GM23338 (cell line): ENCODE results near the gene FMR1. TPM values are rescaled to one million over a fixed set of nuclear protein-coding genes. Genes with fewer than 3 reads are reported as not detected.

Experiments used
- ATAC-seq: fragments of 200-7000 bp; cut with Tn5 transposase; 3 replicates; pipeline ENCODE4 v1.9.1; 2020
- DNase-seq: peaks from one replicate; pipeline ENCODE4 v3.0.0-alpha.2; 2015; ENCODE audit warnings: low spot score
- H2AFZ ChIP-seq: fragments of 200-600 bp; sonication (generic); 2 replicates; pipeline ENCODE4 v1.8.0; 2016; ENCODE audit warnings: antibody characterized with exemption, mild to moderate bottlenecking, moderate library complexity
- H3F3A ChIP-seq: fragments of 200-600 bp; sonication (generic); replicated peaks from 2 replicates; pipeline ENCODE4 v1.8.0; 2017; ENCODE audit warnings: antibody characterized with exemption, mixed run types, low read depth
- H3K27ac ChIP-seq: fragments of 200-600 bp; sonication (generic); 2 replicates; pipeline ENCODE4 v1.6.1; 2016; ENCODE audit warnings: low read depth
- H3K27me3 ChIP-seq: fragments of 200-600 bp; sonication (generic); 2 replicates; pipeline ENCODE4 v1.8.0; 2016; ENCODE audit warnings: mild to moderate bottlenecking, mixed run types, moderate library complexity; ENCODE audit not compliant: insufficient read depth
- H3K36me3 ChIP-seq: fragments of 200-600 bp; sonication (generic); 2 replicates; pipeline ENCODE4 v1.8.0; 2016; ENCODE audit warnings: mild to moderate bottlenecking; ENCODE audit not compliant: insufficient read depth
- H3K4me1 ChIP-seq: fragments of 200-600 bp; sonication (generic); 2 replicates; pipeline ENCODE4 v1.8.0; 2016; ENCODE audit warnings: mild to moderate bottlenecking, moderate library complexity; ENCODE audit not compliant: insufficient read depth
- H3K4me2 ChIP-seq: fragments of 200-600 bp; sonication (generic); 2 replicates; pipeline ENCODE4 v1.7.1; 2017; ENCODE audit warnings: mixed run types
- H3K4me3 ChIP-seq: fragments of 200-600 bp; sonication (generic); 2 replicates; pipeline ENCODE4 v1.6.1; 2016; ENCODE audit warnings: mixed run types
- H3K79me2 ChIP-seq: fragments of 200-600 bp; sonication (generic); replicated peaks from 2 replicates; pipeline ENCODE4 v1.8.0; 2017; ENCODE audit warnings: mild to moderate bottlenecking; ENCODE audit not compliant: insufficient read depth
- H3K9me2 ChIP-seq: fragments of 200-600 bp; sonication (generic); 2 replicates; pipeline ENCODE4 v1.8.0; 2017; ENCODE audit not compliant: insufficient read depth
- H4K20me1 ChIP-seq: fragments of 200-600 bp; sonication (generic); replicated peaks from 2 replicates; pipeline ENCODE4 v1.8.0; 2017; ENCODE audit warnings: mild to moderate bottlenecking; ENCODE audit not compliant: insufficient read depth
- H3K27ac Mint-ChIP-seq: 2 replicates; pipeline ENCODE4 v1.8.0; 2020; ENCODE audit warnings: inconsistent platforms, mild to moderate bottlenecking, moderate library complexity, mixed read lengths
- H3K27me3 Mint-ChIP-seq: 3 replicates; pipeline ENCODE4 v1.8.0; 2022; ENCODE audit warnings: low read depth, mild to moderate bottlenecking, moderate library complexity, mixed read lengths, inconsistent platforms; ENCODE audit not compliant: insufficient read depth, poor library complexity
- H3K36me3 Mint-ChIP-seq: 3 replicates; pipeline ENCODE4 v1.8.0; 2021; ENCODE audit warnings: low read depth, mild to moderate bottlenecking, inconsistent platforms, moderate library complexity, mixed read lengths
- H3K4me1 Mint-ChIP-seq: 3 replicates; pipeline ENCODE4 v1.8.0; 2020; ENCODE audit warnings: mild to moderate bottlenecking, inconsistent platforms, mixed read lengths
- H3K4me3 Mint-ChIP-seq: 3 replicates; pipeline ENCODE4 v1.8.0; 2021; ENCODE audit warnings: moderate library complexity, mild to moderate bottlenecking, inconsistent platforms, mixed read lengths
- H3K9me3 Mint-ChIP-seq: 3 replicates; pipeline ENCODE4 v1.8.0; 2020; ENCODE audit warnings: moderate library complexity, mild to moderate bottlenecking, inconsistent platforms, mixed read lengths
- CREB1 ChIP-seq: fragments of 250-450 bp; sonication (Bioruptor Pico); IDR thresholded peaks from 2 replicates; pipeline ENCODE4 v1.5.0; 2020; ENCODE audit warnings: low read depth, mild to moderate bottlenecking, moderate library complexity
- CTCF ChIP-seq, 2 experiments: fragments of 200-600 bp in 1 of 2; sonication (generic) in 1 of 2; conservative IDR thresholded peaks; 2 replicates each; pipeline versions ENCODE4 v1.5.1 to v1.6.1; 2016 to 2017; ENCODE audit warnings: antibody characterized with exemption in 2 of 2, low read depth in 2 of 2, mild to moderate bottlenecking in 2 of 2, moderate library complexity in 1 of 2
- ETS1 ChIP-seq: IDR thresholded peaks from 2 replicates; pipeline ENCODE4 v1.6.1; 2016; ENCODE audit warnings: antibody characterized with exemption
- EZH2 ChIP-seq: fragments of 200-600 bp; sonication (generic); IDR thresholded peaks from one replicate; pipeline ENCODE4 v1.8.0; 2017; ENCODE audit warnings: antibody characterized with exemption, mild to moderate bottlenecking, low read depth; ENCODE audit not compliant: unreplicated experiment
- EZH2phosphoT487 ChIP-seq: fragments of 200-600 bp; sonication (generic); IDR thresholded peaks from one replicate; pipeline ENCODE4 v1.8.1; 2018; ENCODE audit warnings: antibody characterized with exemption; ENCODE audit not compliant: unreplicated experiment
- JUNB ChIP-seq: IDR thresholded peaks from one replicate; pipeline ENCODE4 v1.6.1; 2016; ENCODE audit warnings: antibody characterized with exemption; ENCODE audit not compliant: unreplicated experiment
- NANOG ChIP-seq: IDR thresholded peaks from 2 replicates; pipeline ENCODE4 v1.6.1; 2016; ENCODE audit warnings: antibody characterized with exemption, borderline replicate concordance
- POLR2AphosphoS5 ChIP-seq: IDR thresholded peaks from 2 replicates; pipeline ENCODE4 v1.6.1; 2016; ENCODE audit warnings: antibody characterized with exemption, low read depth
- REST ChIP-seq: IDR thresholded peaks from one replicate; pipeline ENCODE4 v1.6.1; 2018; ENCODE audit warnings: antibody characterized with exemption; ENCODE audit not compliant: unreplicated experiment
- STAT1 ChIP-seq: IDR thresholded peaks from one replicate; pipeline ENCODE4 v1.6.1; 2016; ENCODE audit warnings: antibody characterized with exemption; ENCODE audit not compliant: unreplicated experiment
- ZNF114 ChIP-seq: fragments of 250-450 bp; sonication (Bioruptor Pico); IDR thresholded peaks from 2 replicates; pipeline ENCODE4 v1.5.0; 2020; ENCODE audit warnings: mild to moderate bottlenecking, moderate library complexity
- ZNF331 ChIP-seq: fragments of 250-450 bp; sonication (Bioruptor Pico); IDR thresholded peaks from 2 replicates; pipeline ENCODE4 v1.5.0; 2020; ENCODE audit warnings: low read depth, mild to moderate bottlenecking, moderate library complexity
- ZNF462 ChIP-seq: fragments of 250-450 bp; sonication (Bioruptor Pico); IDR thresholded peaks from 2 replicates; pipeline ENCODE4 v1.5.0; 2020; ENCODE audit warnings: mild to moderate bottlenecking, moderate library complexity
- polyA plus RNA-seq: library from polyadenylated mRNA; unstranded; fragments of >200 nt; fragmentation: Nextera tagmentation; extraction: Ambion mirVana; gene quantifications from 2 replicates; pipeline ENCODE4 v1.2.1, GENCODE V29; 2016
- total RNA-seq: library from RNA; depleted of rRNA; stranded (reverse); fragments of >200 nt; shearing (Covaris generic); gene quantifications from 2 replicates; pipeline ENCODE4 v1.2.3, GENCODE V29; 2014

FMR1 gene
- total and polyA plus RNA-seq, 2 experiments from 2014 or later, result 17.1 to 44.3 TPM

- H3K4me2 ChIP-seq, result no peak overlapping the region
- H4K20me1 ChIP-seq, result no peaks in the 10 kb centered on the region
- no peaks in the 10 kb centered on the region for H3F3A ChIP-seq
- no peak overlapping the region for H2AFZ ChIP-seq
- Mint-ChIP-seq H3K36me3 (no peaks in the 10 kb centered on the region), H3K27ac (no peak overlapping the region), H3K4me1 (peaks cover 8% of the 10 kb centered on the region; the same call in 2 of the 3 replicates), H3K4me3 (no peak overlapping the region), H3K27me3 (peaks cover 3% of the 10 kb centered on the region), H3K9me3 (no peaks in the 10 kb centered on the region)
- no peaks in the 10 kb centered on the region for H3K79me2 ChIP-seq
- no peaks in the 10 kb centered on the region for H3K27me3 ChIP-seq
- H3K4me1 ChIP-seq, result no peaks in the 10 kb centered on the region
- ATAC-seq (no peak), DNase-seq (no peak)
- no peak overlapping the region for H3K4me3 ChIP-seq
- TF ChIP-seq ETS1, result no peak
- no peak for TF ChIP-seq REST
- no peak for TF ChIP-seq EZH2phosphoT487
- TF ChIP-seq POLR2AphosphoS5, result no peak
- TF ChIP-seq ZNF114 (CRISPR knock-in tag), result no peak
- no peak for TF ChIP-seq EZH2
- TF ChIP-seq ZNF462, result no peak
- no peak for TF ChIP-seq ZNF331 (CRISPR knock-in tag)
- TF ChIP-seq NANOG, result no peak
- no peak for TF ChIP-seq CREB1 (CRISPR knock-in tag)
- TF ChIP-seq CTCF (conservative IDR thresholded peaks at IDR 0.05; ENCODE audit: low read depth in 2 of 2), result no peak
- TF ChIP-seq JUNB, result no peak
- TF ChIP-seq STAT1, result no peak
- no peaks in the 10 kb centered on the region for H3K36me3 ChIP-seq
- H3K27ac ChIP-seq, result no peak overlapping the region
- H3K9me2 ChIP-seq, result no peaks in the 10 kb centered on the region
Measured at GRCh38 chrX:147891896-147892295, 19.8 kb upstream of the FMR1 start.
